Measurements from ENCODE around the gene HRK.

HRK gene

DNA sequence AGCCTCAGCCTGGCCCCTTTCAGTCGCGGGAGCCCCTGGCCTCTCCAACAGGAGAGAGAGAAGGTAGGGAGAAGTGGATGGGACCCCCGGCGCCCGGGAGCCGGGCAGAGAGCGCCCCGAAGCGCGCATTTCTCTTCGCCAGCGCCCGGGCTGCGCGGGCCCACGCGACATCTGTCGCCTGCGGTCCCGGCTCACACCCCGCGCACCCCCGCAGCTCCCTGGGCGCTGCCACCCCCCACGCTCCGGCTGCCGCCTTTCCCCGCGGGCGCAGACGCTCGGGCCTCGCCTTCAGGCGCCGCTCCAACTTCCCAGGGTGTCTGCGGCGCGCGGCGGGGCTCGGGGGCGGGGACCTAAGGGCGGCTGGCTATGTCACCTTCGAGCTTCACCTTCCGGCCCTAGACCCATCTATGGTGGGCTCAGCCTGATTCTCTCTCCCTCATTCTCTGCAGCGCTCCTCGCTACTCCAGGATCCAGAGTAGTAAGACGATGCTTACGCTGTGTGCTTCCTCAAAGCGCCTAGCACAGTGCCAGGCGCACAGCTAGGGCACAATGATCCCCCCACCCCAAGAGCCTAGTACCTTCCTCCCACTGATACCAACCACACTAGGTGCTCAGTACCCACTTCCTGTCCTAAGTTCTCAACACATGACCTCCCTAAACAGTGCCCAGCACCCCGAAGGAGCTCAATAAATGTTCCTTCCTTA is 1.6 kb downstream of the HRK start:
- CTCF ChIA-PET: interaction anchor here (0.6 to 2.0 kb wide), 3 partner anchors 17 to 166 kb away, joined by 3 to 13 read pairs (median 3); no protein-coding TSS in a partner anchor
- TF ChIP-seq ZNF384 (IDR thresholded peaks at IDR 0.05): no peak
- TF ChIP-seq SUZ12 (IDR thresholded peaks at IDR 0.05): no peak
- TF ChIP-seq, protein P1, sequence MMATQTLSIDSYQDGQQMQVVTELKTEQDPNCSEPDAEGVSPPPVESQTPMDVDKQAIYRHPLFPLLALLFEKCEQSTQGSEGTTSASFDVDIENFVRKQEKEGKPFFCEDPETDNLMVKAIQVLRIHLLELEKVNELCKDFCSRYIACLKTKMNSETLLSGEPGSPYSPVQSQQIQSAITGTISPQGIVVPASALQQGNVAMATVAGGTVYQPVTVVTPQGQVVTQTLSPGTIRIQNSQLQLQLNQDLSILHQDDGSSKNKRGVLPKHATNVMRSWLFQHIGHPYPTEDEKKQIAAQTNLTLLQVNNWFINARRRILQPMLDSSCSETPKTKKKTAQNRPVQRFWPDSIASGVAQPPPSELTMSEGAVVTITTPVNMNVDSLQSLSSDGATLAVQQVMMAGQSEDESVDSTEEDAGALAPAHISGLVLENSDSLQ (IDR thresholded peaks at IDR 0.05): no peak
- TF ChIP-seq ELF4 (IDR thresholded peaks at IDR 0.05): no peak
- no peak for TF ChIP-seq HDGF (IDR thresholded peaks at IDR 0.05; ENCODE audit: borderline replicate concordance)
- no peak for TF ChIP-seq FOXM1 (IDR thresholded peaks at IDR 0.05; ENCODE audit: borderline replicate concordance)
- TF ChIP-seq FOXK2 (IDR thresholded peaks at IDR 0.05): no peak
- TF ChIP-seq LEF1 (IDR thresholded peaks at IDR 0.05; ENCODE audit: borderline replicate concordance): no peak
- no peak for TF ChIP-seq SP1 (IDR thresholded peaks at IDR 0.05)
- no peak for TF ChIP-seq NFRKB (IDR thresholded peaks at IDR 0.05)
- POLR2A ChIA-PET: interaction anchor here (1.0 to 1.8 kb wide), 5 partner anchors 10 to 161 kb away, joined by 3 to 7 read pairs (median 4); no protein-coding TSS in a partner anchor
- peak; percentile 21 for DNase-seq (ENCODE audit: extremely low spot score)

DNA sequence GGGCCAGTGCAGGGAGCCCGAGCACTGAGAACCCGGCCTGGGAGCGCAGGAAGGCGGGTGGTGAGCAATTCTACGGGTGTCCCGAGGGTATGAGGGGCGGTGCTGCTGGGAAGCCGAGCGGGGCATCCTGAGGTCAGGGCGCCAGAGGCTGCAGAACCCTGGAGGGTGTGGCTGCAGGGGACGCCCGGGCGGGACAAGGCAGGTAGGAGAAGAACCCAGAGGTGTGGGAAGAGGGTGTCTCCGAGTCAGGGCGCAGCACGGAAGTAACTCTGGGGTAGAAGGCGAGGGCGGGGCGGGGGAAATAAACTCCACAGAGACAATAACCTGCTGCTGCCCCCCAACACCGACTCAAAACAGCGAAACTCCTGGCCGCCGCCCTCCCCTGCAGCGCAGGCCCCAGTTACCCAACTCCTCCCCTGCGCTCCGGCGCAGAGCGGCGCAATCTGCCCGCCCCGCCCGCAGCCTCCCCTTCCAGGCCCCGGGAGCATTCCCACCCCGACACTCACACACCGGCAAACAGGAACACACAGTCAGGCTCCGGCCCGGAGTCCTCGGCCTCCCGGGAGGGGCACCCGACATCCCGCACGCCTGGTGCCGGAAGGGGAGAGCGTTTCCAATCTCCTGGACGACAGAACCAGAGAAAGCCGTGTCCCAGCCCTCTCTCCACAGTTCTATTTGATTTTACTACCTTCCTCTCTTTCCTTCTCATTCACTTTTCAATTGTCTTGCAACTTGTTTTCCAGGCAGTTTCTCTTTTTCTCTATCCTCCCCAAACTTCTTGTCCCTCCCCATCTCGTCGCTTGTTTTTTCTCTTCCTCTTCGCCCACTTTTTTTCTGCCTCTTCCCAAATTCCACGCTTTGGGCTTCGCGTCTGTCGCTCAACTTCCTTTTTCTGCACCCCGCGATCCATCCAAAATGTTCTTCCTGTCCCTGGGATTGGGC is 2.4 kb downstream of the HRK start:
- ChIA-PET POLR2A (no interaction called here), CTCF (interaction anchor here (1.0 to 2.0 kb wide), 2 partner anchors 16 to 165 kb away, joined by 3 to 13 read pairs; no protein-coding TSS in a partner anchor)
- DNase-seq (ENCODE audit: extremely low spot score): peak; percentile 46
- TF ChIP-seq HDGF (IDR thresholded peaks at IDR 0.05; ENCODE audit: borderline replicate concordance) (no peak), TARDBP (IDR thresholded peaks at IDR 0.05) (no peak), BHLHE40 (IDR thresholded peaks at IDR 0.05; ENCODE audit: borderline replicate concordance) (no peak), SP1 (IDR thresholded peaks at IDR 0.05) (no peak), CTBP1 (IDR thresholded peaks at IDR 0.05; ENCODE audit: borderline replicate concordance) (no peak), NFRKB (IDR thresholded peaks at IDR 0.05) (no peak), FOXK2 (IDR thresholded peaks at IDR 0.05) (no peak), ARNT (IDR thresholded peaks at IDR 0.05) (no peak), SUZ12 (IDR thresholded peaks at IDR 0.05) (no peak), FOXA1 (IDR thresholded peaks at IDR 0.05) (no peak)

DNA sequence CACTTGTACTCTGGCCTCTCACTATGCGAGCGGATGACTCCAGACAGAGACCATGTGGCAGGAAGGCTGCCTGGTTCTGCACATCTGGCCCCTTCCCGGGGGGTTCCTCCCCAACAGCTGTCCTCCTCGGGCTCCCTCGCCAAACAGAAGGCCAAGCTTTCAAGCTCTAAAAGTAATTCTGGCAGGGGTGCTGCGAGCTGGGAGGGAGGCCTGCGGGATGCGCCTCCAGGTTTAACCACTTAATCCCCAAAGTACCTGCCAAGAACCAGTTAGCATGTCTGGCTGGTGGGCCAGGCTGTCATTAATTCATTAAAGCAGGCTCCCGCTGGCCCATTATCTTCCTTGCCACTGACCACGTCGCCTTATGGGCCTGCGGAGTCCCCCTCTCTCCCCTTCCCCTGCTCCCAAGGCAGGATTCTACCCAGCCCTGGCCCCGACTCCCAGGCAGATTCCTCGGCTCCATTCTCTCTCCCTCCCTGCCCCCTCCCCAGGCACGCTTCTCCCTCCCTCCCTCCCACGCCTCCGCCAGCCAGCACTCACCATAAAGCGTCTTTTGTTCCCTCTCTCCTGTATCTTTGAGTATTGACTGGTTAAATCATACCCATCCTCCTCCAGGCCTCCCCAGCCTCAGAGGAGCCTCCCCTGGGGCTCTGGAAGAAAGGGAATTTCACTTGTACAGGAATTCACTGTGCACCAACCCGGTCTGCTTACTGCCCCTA is 4.9 kb downstream of the HRK start:
- TF ChIP-seq ARNT (IDR thresholded peaks at IDR 0.05) (no peak), FOXK2 (IDR thresholded peaks at IDR 0.05) (no peak), BHLHE40 (IDR thresholded peaks at IDR 0.05; ENCODE audit: borderline replicate concordance) (no peak), ZNF384 (IDR thresholded peaks at IDR 0.05) (no peak), CTBP1 (IDR thresholded peaks at IDR 0.05; ENCODE audit: borderline replicate concordance) (no peak), SP1 (IDR thresholded peaks at IDR 0.05) (no peak), NFRKB (IDR thresholded peaks at IDR 0.05) (no peak)
- TF ChIP-seq, protein P1 (IDR thresholded peaks at IDR 0.05): no peak
- no peak for DNase-seq (ENCODE audit: extremely low spot score)
- POLR2A ChIA-PET: no interaction called here
- CTCF ChIA-PET: no interaction called here

DNA sequence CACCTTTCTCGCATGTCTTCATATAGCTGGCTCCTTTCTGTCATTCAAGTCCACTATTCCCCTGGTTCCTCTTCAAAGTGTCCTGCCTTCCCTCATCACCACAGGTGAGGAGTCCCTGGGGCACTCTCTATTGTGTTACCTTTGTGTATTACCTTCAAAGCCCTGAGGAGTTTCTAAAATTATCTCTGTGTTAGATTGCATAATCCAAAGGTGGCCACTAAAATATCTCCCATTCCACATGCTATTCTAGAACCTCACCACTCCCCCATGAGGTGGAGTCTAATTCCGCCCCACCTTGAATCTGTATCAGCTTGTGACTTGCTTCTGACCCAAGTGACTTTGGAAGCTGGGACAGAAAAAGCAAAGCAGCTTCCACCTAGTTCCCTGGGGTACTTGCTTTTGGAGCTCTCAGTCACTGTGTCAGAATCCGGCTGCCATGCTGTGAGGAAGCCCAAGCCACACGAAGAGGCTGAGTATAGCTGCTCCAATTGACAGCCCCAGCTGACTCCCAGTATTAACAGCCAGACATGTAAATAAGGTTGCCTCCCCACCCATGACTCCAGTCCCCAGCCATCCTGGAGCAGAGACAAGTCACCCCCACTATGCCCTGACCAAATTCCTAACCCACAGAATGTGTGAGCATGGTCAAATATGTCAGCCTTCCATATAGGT is 6.8 kb downstream of the HRK start:
- CTCF ChIA-PET: interaction anchor here (0.5 to 1.0 kb wide), 2 partner anchors 8 to 187 kb away, joined by 3 read pairs; no protein-coding TSS in a partner anchor
- TF ChIP-seq L3MBTL2 (conservative IDR thresholded peaks at IDR 0.05) (no peak), FOXK2 (IDR thresholded peaks at IDR 0.05) (no peak), ARNT (IDR thresholded peaks at IDR 0.05) (no peak), FOXA1 (IDR thresholded peaks at IDR 0.05) (no peak), TARDBP (IDR thresholded peaks at IDR 0.05) (no peak), FOXM1 (IDR thresholded peaks at IDR 0.05; ENCODE audit: borderline replicate concordance) (no peak), SUZ12 (IDR thresholded peaks at IDR 0.05) (no peak)
- no peak for DNase-seq (ENCODE audit: extremely low spot score)
- POLR2A ChIA-PET: no interaction called here

DNA sequence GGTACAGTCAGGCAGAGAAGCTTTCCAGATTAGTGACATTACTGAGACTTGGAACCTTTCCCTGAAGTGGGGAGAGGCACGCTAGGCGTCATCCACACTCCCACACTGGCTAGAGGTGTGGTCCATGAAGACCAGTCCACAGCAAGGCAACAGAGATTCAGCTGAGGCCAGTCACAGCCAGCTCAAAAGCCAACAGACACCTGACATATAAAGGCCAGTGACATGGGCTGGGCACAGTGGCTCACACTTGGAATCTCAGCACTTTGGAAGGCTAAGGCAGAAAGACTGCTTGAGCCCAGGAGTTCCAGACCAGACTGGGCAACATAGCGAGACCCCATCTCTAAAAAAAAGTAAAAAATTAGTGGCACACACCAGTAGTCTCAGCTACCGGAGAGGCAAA is 10.9 kb downstream of the HRK start:
- ChIA-PET CTCF (no interaction called here), POLR2A (interaction anchor here (1.4 kb wide), 1 partner anchor 10 kb away, joined by 3 read pairs; the partner anchor contains the start of gene HRK)
- DNase-seq (ENCODE audit: extremely low spot score): no peak
- no peak for TF ChIP-seq ARNT (IDR thresholded peaks at IDR 0.05)
- TF ChIP-seq FOXM1 (IDR thresholded peaks at IDR 0.05; ENCODE audit: borderline replicate concordance): no peak
- TF ChIP-seq BHLHE40 (IDR thresholded peaks at IDR 0.05; ENCODE audit: borderline replicate concordance): no peak
- TF ChIP-seq SUZ12 (IDR thresholded peaks at IDR 0.05): no peak
- TF ChIP-seq ZNF384 (IDR thresholded peaks at IDR 0.05): no peak
- TF ChIP-seq HDGF (IDR thresholded peaks at IDR 0.05; ENCODE audit: borderline replicate concordance): no peak
- TF ChIP-seq LEF1 (IDR thresholded peaks at IDR 0.05; ENCODE audit: borderline replicate concordance): no peak
- TF ChIP-seq ELF4 (IDR thresholded peaks at IDR 0.05): no peak
- no peak for TF ChIP-seq NFRKB (IDR thresholded peaks at IDR 0.05)
- no peak for TF ChIP-seq FOXK2 (IDR thresholded peaks at IDR 0.05)
- no peak for TF ChIP-seq FOXA1 (IDR thresholded peaks at IDR 0.05)
- no peak for TF ChIP-seq SP1 (IDR thresholded peaks at IDR 0.05)
- TF ChIP-seq, protein P1 (IDR thresholded peaks at IDR 0.05): no peak
- no peak for TF ChIP-seq L3MBTL2 (conservative IDR thresholded peaks at IDR 0.05)
